Stimulated activated CD4-positive, alpha-beta T cell treated with anti-CD3 and anti-CD28 coated beads, Interleukin-2, amount 100 ng/mL, for 4 hours (primary cell): ENCODE measurements around the gene CDC14C.
"Not testable (repeated sequence)": the region's sequence is repeated elsewhere in the genome, so short reads cannot be mapped to it uniquely, and the experiment has no call there.

ENCODE experiments used
- DNase-seq: peaks from one replicate; pipeline ENCODE4 v3.0.0-alpha.2; 2020; ENCODE audit warnings: low read depth

Gene CDC14C

GRCh38 chr7:48924433-48924832 lies at the start of gene CDC14C:
TSS of gene CDC14C (plus strand) at chr7:48924547. CDS start at chr7:48924673, 126 bp downstream.
- no peak for DNase-seq

GRCh38 chr7:48875045-48875916 lies 49.1 kb upstream of the CDC14C start:
- no peak for DNase-seq

GRCh38 chr7:48876087-48876486 lies 48.3 kb upstream of the CDC14C start:
- no peak for DNase-seq

- DNase-seq, result no peak
Measured at GRCh38 chr7:48880851-48881250, 43.5 kb upstream of the CDC14C start.

GRCh38 chr7:48887500-48887899 lies 36.8 kb upstream of the CDC14C start:
- no peak for DNase-seq

- DNase-seq, result no peak
Measured at GRCh38 chr7:48894574-48894973, 29.8 kb upstream of the CDC14C start.

- no peak for DNase-seq
Measured at GRCh38 chr7:48899932-48900331, 24.4 kb upstream of the CDC14C start.

GRCh38 chr7:48901966-48902365 lies 22.4 kb upstream of the CDC14C start:
- no peak for DNase-seq

- DNase-seq, result no peak
Measured at GRCh38 chr7:48904975-48905374, 19.4 kb upstream of the CDC14C start.

GRCh38 chr7:48905686-48906085 lies 18.7 kb upstream of the CDC14C start:
- not testable (repeated sequence) for DNase-seq

GRCh38 chr7:48909887-48910286 lies 14.5 kb upstream of the CDC14C start:
- DNase-seq, result not testable (repeated sequence)

- DNase-seq, result no peak
Measured at GRCh38 chr7:48931481-48931880, 7.1 kb downstream of the CDC14C start.

GRCh38 chr7:48932126-48932910 lies 8.0 kb downstream of the CDC14C start:
- DNase-seq, result no peak

- DNase-seq, result no peak
Measured at GRCh38 chr7:48933549-48934085, 9.3 kb downstream of the CDC14C start.

GRCh38 chr7:48938539-48939295 lies 14.4 kb downstream of the CDC14C start:
- DNase-seq, result no peak

GRCh38 chr7:48943279-48943990 lies 19.1 kb downstream of the CDC14C start:
- no peak for DNase-seq

GRCh38 chr7:48955916-48956315 lies 31.6 kb downstream of the CDC14C start:
- DNase-seq, result no peak

GRCh38 chr7:48959676-48960075 lies 35.3 kb downstream of the CDC14C start:
- no peak for DNase-seq

- DNase-seq, result no peak
Measured at GRCh38 chr7:48962821-48963505, 38.6 kb downstream of the CDC14C start.

- no peak for DNase-seq
Measured at GRCh38 chr7:48964074-48964473, 39.7 kb downstream of the CDC14C start.

GRCh38 chr7:48971173-48971572 lies 46.8 kb downstream of the CDC14C start:
- DNase-seq, result no peak
